Fibroblast of lung (primary cell): Measurements from ENCODE around the gene SHQ1. TPM values are rescaled to one million over a fixed set of nuclear protein-coding genes. Genes with fewer than 3 reads are reported as not detected.

Experiments
- DNase-seq, 2 donors: peaks; one replicate each; pipeline versions ENCODE4 v3.0.0 to v3.0.0-alpha.2; 2010; ENCODE audit warnings: low read depth in 2 of 2
- H2AFZ ChIP-seq: 2 replicates; pipeline ENCODE4 v1.5.1; 2012; ENCODE audit warnings: low read length, control low read depth, inconsistent platforms
- H3K27ac ChIP-seq: 2 replicates; pipeline ENCODE4 v1.5.1; 2011; ENCODE audit warnings: low read length, control low read depth; ENCODE audit not compliant: insufficient read depth
- H3K27me3 ChIP-seq: 2 replicates; pipeline ENCODE4 v1.5.1; 2011; ENCODE audit warnings: mild to moderate bottlenecking, low read length; ENCODE audit not compliant: control insufficient read depth, insufficient read depth
- H3K36me3 ChIP-seq: 2 replicates; pipeline ENCODE4 v1.5.1; 2011; ENCODE audit warnings: low read length; ENCODE audit not compliant: control insufficient read depth, insufficient read depth
- H3K4me1 ChIP-seq: 2 replicates; pipeline ENCODE4 v1.5.1; 2011; ENCODE audit warnings: low read length; ENCODE audit not compliant: control insufficient read depth, insufficient read depth; ENCODE audit errors: extremely low read depth
- H3K4me2 ChIP-seq: 2 replicates; pipeline ENCODE4 v1.5.1; 2011; ENCODE audit warnings: low read length, control low read depth; ENCODE audit not compliant: insufficient read depth; ENCODE audit errors: extremely low read depth
- H3K4me3 ChIP-seq, 4 experiments: fragments of 200-600 bp in 1 of 4; sonication (generic) in 1 of 4; replicated peaks in 1 of 4; 2 replicates each; pipeline ENCODE4 v1.5.1; 2011 to 2016; ENCODE audit warnings: low read length in 4 of 4, low read depth in 3 of 4, mild to moderate bottlenecking in 3 of 4, control low read depth in 2 of 4, inconsistent platforms in 1 of 4, mixed read lengths in 1 of 4; ENCODE audit not compliant: insufficient read depth in 1 of 4; ENCODE audit errors: control extremely low read depth in 1 of 4
- H3K79me2 ChIP-seq: 2 replicates; pipeline ENCODE4 v1.5.1; 2012; ENCODE audit warnings: mild to moderate bottlenecking, low read length, inconsistent platforms; ENCODE audit not compliant: control insufficient read depth, insufficient read depth
- H3K9ac ChIP-seq: 2 replicates; pipeline ENCODE4 v1.5.1; 2011; ENCODE audit warnings: mild to moderate bottlenecking, low read length, control low read depth; ENCODE audit not compliant: insufficient read depth
- H3K9me3 ChIP-seq: 2 replicates; pipeline ENCODE4 v1.5.1; 2012; ENCODE audit warnings: low read depth, low read length; ENCODE audit not compliant: control insufficient read depth, insufficient read depth
- H4K20me1 ChIP-seq: 2 replicates; pipeline ENCODE4 v1.5.1; 2011; ENCODE audit warnings: low read length; ENCODE audit not compliant: control insufficient read depth, insufficient read depth; ENCODE audit errors: extremely low read depth
- EZH2 ChIP-seq: IDR thresholded peaks from 2 replicates; pipeline ENCODE4 v1.5.1; 2012; ENCODE audit warnings: low read length, control low read depth, mild to moderate bottlenecking; ENCODE audit errors: missing control alignments
- polyA plus RNA-seq, 2 donors: library from polyadenylated mRNA; depleted of rRNA in 1 of 2; stranded (reverse) in 1 of 2; unstranded in 1 of 2; fragments of >200 nt; gene quantifications; 2 replicates each; pipeline ENCODE4 v1.2.1, GENCODE V29; 2011 to 2012; ENCODE audit warnings: missing spikeins in 1 of 2
- total RNA-seq: library from RNA; depleted of rRNA; stranded (reverse); fragments of >200 nt; gene quantifications from 2 replicates; pipeline ENCODE4 v1.2.1, GENCODE V29; 2014
- TF ChIP-seq, protein P1 (sequence below), 2 donors: IDR thresholded peaks in 1 of 2; conservative IDR thresholded peaks in 1 of 2; 1 replicate in 1 of 2; 2 replicates in 1 of 2; pipeline ENCODE4 v1.5.1; 2011 to 2012; ENCODE audit warnings: low read length in 2 of 2, control low read depth in 1 of 2, inconsistent platforms in 1 of 2, low read depth in 1 of 2, mild to moderate bottlenecking in 1 of 2

SHQ1 gene
- total and polyA plus RNA-seq, 2 donors (not counting 1 experiment from before 2014, with no cell fraction given) = 12.2 to 15.5 TPM

- Histone ChIP-seq H2AFZ (no peak overlapping the region), H3K9me3 (no peaks in the 10 kb centered on the region), H3K4me3 (no peak overlapping the region), H3K4me2 (no peak overlapping the region), H3K36me3 (no peaks in the 10 kb centered on the region), H3K4me1 (no peaks in the 10 kb centered on the region), H3K9ac (no peak overlapping the region), H4K20me1 (no peaks in the 10 kb centered on the region), H3K27ac (no peak overlapping the region), H3K79me2 (no peaks in the 10 kb centered on the region), H3K27me3 (no peaks in the 10 kb centered on the region)
- no peak for DNase-seq
- TF ChIP-seq, protein P1, sequence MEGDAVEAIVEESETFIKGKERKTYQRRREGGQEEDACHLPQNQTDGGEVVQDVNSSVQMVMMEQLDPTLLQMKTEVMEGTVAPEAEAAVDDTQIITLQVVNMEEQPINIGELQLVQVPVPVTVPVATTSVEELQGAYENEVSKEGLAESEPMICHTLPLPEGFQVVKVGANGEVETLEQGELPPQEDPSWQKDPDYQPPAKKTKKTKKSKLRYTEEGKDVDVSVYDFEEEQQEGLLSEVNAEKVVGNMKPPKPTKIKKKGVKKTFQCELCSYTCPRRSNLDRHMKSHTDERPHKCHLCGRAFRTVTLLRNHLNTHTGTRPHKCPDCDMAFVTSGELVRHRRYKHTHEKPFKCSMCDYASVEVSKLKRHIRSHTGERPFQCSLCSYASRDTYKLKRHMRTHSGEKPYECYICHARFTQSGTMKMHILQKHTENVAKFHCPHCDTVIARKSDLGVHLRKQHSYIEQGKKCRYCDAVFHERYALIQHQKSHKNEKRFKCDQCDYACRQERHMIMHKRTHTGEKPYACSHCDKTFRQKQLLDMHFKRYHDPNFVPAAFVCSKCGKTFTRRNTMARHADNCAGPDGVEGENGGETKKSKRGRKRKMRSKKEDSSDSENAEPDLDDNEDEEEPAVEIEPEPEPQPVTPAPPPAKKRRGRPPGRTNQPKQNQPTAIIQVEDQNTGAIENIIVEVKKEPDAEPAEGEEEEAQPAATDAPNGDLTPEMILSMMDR (conservative IDR thresholded peaks at IDR 0.05 in 1 of 2, IDR thresholded peaks at IDR 0.05 in 1 of 2; ENCODE audit: low read depth in 1 of 2, low read length in 2 of 2) = no peak
- no peak for TF ChIP-seq EZH2
Observed at GRCh38 chr3:72784226-72784625, 64.0 kb downstream of the SHQ1 start.

DNA sequence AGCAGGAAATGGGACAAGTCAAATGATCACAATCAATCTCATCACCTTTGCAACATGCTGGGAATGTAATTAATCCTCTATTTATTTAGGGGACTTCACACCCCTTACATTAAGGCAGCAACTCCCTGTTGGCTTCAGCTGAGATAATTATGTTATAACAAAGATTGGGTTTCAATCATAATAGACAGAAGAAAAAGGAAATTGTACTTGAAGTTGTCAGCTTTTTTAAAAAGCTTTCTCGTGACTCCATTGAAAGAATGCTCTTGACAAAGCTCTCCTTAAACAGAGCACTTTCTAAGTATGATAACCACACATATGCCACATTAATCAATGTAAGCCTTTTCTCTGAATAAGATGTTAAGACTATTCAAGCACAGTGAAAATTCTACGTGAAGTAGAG is 65.7 kb downstream of the SHQ1 start:
- H3K9me3 ChIP-seq = no peaks in the 10 kb centered on the region
- no peak overlapping the region for H3K4me3 ChIP-seq
- TF ChIP-seq EZH2 = no peak
- TF ChIP-seq, protein P1 (conservative IDR thresholded peaks at IDR 0.05 in 1 of 2, IDR thresholded peaks at IDR 0.05 in 1 of 2; ENCODE audit: low read depth in 1 of 2, low read length in 2 of 2) = no peak
- H3K27ac ChIP-seq = no peak overlapping the region
- H3K9ac ChIP-seq = no peak overlapping the region
- no peaks in the 10 kb centered on the region for H3K27me3 ChIP-seq
- H3K4me1 ChIP-seq = no peaks in the 10 kb centered on the region
- H4K20me1 ChIP-seq = no peaks in the 10 kb centered on the region
- no peaks in the 10 kb centered on the region for H3K79me2 ChIP-seq
- no peak for DNase-seq
- no peak overlapping the region for H3K4me2 ChIP-seq
- no peaks in the 10 kb centered on the region for H3K36me3 ChIP-seq
- H2AFZ ChIP-seq = no peak overlapping the region

- Histone ChIP-seq H3K79me2 (no peaks in the 10 kb centered on the region), H3K36me3 (no peaks in the 10 kb centered on the region), H3K4me3 (no peak overlapping the region), H3K9ac (no peak overlapping the region), H3K27ac (no peak overlapping the region), H3K27me3 (no peaks in the 10 kb centered on the region), H3K4me1 (no peaks in the 10 kb centered on the region), H4K20me1 (no peaks in the 10 kb centered on the region), H3K4me2 (no peak overlapping the region), H2AFZ (no peak overlapping the region), H3K9me3 (no peaks in the 10 kb centered on the region)
- no peak for DNase-seq
- no peak for TF ChIP-seq EZH2
- TF ChIP-seq, protein P1 (conservative IDR thresholded peaks at IDR 0.05 in 1 of 2, IDR thresholded peaks at IDR 0.05 in 1 of 2; ENCODE audit: low read depth in 1 of 2, low read length in 2 of 2) = no peak
Observed at GRCh38 chr3:72769758-72770540, 78.3 kb downstream of the SHQ1 start.
